CD4-positive, alpha-beta T cell treated with Interleukin-15 for 4 hours (primary cell): Measurements from ENCODE around the gene FLCN.
"Not testable (repeated sequence)": the region's sequence is repeated elsewhere in the genome, so short reads cannot be mapped to it uniquely, and the experiment has no call there.

Experiments
- DNase-seq: peaks from one replicate; pipeline ENCODE4 v3.0.0-alpha.2; 2020; ENCODE audit warnings: low spot score

The FLCN gene

GRCh38 chr17:17237026-17237799 is at the start of gene FLCN:
Gene FLCN (minus strand): TSS chr17:17237168. CDS start chr17:17228137, 9,031 bp downstream.
- DNase-seq: peak; percentile 87

- DNase-seq: no peak
Measured at GRCh38 chr17:17285951-17286350, 49.0 kb upstream of the FLCN start.

- peak; percentile 97 for DNase-seq
Measured at GRCh38 chr17:17280613-17281549, 43.9 kb upstream of the FLCN start, which contains the start of gene COPS3. Gene COPS3 (minus strand): TSS chr17:17281246. CDS start chr17:17281186, 60 bp downstream.

GRCh38 chr17:17279316-17279715 is 42.3 kb upstream of the FLCN start:
- no peak for DNase-seq

- not testable (repeated sequence) for DNase-seq
Measured at GRCh38 chr17:17277431-17277830, 40.5 kb upstream of the FLCN start.

- no peak for DNase-seq
Measured at GRCh38 chr17:17275971-17276370, 39.0 kb upstream of the FLCN start.

GRCh38 chr17:17269926-17270773 is 33.2 kb upstream of the FLCN start:
- no peak for DNase-seq

GRCh38 chr17:17264430-17264829 is 27.5 kb upstream of the FLCN start:
- DNase-seq: no peak

- no peak for DNase-seq
Measured at GRCh38 chr17:17258998-17259397, 22.0 kb upstream of the FLCN start.

GRCh38 chr17:17258011-17258410 is 21.0 kb upstream of the FLCN start:
- DNase-seq: no peak

GRCh38 chr17:17256316-17256715 is 19.3 kb upstream of the FLCN start:
- DNase-seq: no peak

- DNase-seq: not testable (repeated sequence)
Measured at GRCh38 chr17:17255689-17256088, 18.7 kb upstream of the FLCN start.

GRCh38 chr17:17254036-17254435 is 17.1 kb upstream of the FLCN start:
- no peak for DNase-seq

GRCh38 chr17:17253406-17253805 is 16.4 kb upstream of the FLCN start:
- no peak for DNase-seq

- DNase-seq: no peak
Measured at GRCh38 chr17:17252149-17252661, 15.2 kb upstream of the FLCN start.

- no peak for DNase-seq
Measured at GRCh38 chr17:17246879-17247278, 9.9 kb upstream of the FLCN start.

- no peak for DNase-seq
Measured at GRCh38 chr17:17243163-17243562, 6.2 kb upstream of the FLCN start.

GRCh38 chr17:17242246-17242645 is 5.3 kb upstream of the FLCN start:
- DNase-seq: no peak

GRCh38 chr17:17241656-17242055 is 4.7 kb upstream of the FLCN start:
- DNase-seq: no peak

- DNase-seq: no peak
Measured at GRCh38 chr17:17239832-17240231, 2.9 kb upstream of the FLCN start.

- DNase-seq: no peak
Measured at GRCh38 chr17:17236295-17237025, 508 bp downstream of the FLCN start.
